GM12874 (cell line): ENCODE results near the gene MSLN.

Source experiments
- TF ChIP-seq, protein P1 (sequence below): IDR thresholded peaks from 2 replicates; pipeline ENCODE4 v1.5.1; 2011; ENCODE audit warnings: low read depth, mild to moderate bottlenecking, control low read depth, low read length, moderate library complexity; ENCODE audit not compliant: insufficient read depth

Gene MSLN

DNA sequence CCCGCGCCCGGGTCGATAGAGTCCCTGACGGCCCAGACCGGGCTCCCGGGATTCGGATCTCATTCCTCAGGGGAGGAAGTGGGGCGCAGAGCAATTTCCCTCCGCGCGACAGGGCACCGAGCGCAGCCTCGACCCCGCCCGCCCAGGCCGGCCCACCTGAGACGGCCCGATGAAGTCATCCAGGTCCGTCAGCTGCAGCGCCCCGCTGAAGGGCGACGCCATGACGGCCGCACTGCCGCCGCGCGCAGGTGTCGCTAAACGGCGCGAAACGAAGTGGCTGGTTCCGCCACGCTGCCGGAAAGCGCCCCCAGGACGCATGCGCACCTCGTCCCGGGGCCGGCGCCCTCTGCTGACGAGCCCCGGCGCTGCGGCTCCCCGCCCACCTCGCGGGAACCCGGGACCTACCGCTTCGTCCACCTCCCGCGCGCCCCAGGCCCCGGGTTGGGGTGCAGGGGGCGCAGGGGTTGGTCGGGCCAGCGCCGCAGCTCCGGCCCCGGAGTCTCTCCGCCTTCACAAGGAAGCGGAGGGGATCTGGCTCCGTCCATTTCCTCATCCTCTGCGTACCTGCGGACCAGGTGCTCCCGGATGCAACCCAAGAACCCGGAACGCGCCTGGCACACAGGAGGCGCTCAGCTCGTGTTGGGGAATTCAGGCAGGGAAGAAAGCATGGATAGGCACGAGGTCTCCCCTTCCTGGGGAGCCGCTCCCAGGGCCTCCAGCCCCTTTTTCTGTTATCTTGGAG lies 19.6 kb upstream of the MSLN start, which contains the start of gene CIAO3:
CIAO3 (minus strand) TSS at position 234 of the 742 bp plus-strand sequence; CDS start at position 222, 12 bp downstream.
- TF ChIP-seq, protein P1, sequence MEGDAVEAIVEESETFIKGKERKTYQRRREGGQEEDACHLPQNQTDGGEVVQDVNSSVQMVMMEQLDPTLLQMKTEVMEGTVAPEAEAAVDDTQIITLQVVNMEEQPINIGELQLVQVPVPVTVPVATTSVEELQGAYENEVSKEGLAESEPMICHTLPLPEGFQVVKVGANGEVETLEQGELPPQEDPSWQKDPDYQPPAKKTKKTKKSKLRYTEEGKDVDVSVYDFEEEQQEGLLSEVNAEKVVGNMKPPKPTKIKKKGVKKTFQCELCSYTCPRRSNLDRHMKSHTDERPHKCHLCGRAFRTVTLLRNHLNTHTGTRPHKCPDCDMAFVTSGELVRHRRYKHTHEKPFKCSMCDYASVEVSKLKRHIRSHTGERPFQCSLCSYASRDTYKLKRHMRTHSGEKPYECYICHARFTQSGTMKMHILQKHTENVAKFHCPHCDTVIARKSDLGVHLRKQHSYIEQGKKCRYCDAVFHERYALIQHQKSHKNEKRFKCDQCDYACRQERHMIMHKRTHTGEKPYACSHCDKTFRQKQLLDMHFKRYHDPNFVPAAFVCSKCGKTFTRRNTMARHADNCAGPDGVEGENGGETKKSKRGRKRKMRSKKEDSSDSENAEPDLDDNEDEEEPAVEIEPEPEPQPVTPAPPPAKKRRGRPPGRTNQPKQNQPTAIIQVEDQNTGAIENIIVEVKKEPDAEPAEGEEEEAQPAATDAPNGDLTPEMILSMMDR, result peak; percentile 99

GRCh38 chr16:741986-742629 lies 18.4 kb upstream of the MSLN start:
- TF ChIP-seq, protein P1, result no peak

DNA sequence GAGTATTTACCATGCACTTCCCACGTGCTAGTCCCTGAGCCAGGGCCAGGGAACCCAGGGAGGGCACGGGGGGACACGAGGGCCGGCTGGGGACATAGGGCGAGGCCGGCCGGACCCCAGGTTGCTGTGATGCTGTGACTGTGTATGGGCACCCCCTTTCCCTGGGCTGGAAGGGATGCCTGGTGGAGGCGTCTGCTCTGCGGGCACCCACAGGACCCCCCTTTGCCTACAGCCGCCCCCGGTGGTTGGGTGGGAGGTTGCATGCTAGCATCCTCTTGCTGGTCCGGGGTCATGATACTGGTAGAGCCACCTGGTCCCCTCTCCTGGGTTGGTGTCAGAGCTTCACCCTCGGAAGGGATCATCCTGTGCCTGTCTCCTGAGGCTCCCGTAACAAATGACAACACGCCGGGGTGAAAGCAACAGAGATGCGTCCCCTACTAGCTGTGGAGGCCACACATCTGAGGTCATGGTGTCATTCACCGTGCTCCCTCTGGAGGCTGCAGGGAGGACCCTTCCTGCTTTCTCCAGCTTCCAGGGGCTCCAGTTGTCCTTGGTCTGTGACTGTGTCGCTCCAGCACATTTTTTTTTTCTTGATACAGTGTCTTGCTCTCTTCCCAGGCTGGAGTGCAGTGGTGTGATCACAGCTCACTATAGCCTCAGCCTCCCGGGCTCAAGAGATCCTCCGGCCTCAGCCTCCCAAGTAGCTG lies 16.6 kb upstream of the MSLN start:
- TF ChIP-seq, protein P1, result peak; percentile 39; the same call in 1 of the 2 replicates

DNA sequence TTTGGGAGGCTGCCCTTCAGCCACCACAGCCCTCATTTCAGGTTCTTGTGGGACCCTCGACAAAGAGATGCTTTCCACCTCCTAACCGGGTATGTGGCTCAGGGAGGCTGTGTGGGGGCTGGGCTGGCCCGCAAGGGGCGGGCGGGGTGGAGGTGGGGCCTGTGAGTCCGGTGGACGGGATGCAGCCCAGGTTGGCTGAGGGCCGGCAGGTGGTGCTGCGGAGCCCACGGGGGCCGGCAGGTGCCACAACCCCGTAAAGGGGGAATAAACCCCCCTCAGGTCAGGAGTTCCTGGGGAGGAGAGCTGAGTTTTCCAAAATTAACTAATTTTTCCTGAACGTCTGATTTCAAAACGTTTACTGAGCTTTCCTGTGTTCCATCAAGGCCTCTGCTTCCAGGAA lies 14.8 kb upstream of the MSLN start:
- TF ChIP-seq, protein P1, result peak; percentile 68

GRCh38 chr16:746637-747036 lies 13.9 kb upstream of the MSLN start:
- TF ChIP-seq, protein P1, result no peak

- TF ChIP-seq, protein P1, result no peak
These were observed 12.4 kb upstream of the MSLN start for GRCh38 chr16:747978-748746.

- TF ChIP-seq, protein P1, result no peak
These were observed 11.5 kb upstream of the MSLN start for GRCh38 chr16:749010-749409.
